HL-60 (cell line): Measurements from ENCODE around the gene SLC40A1.

Experiments
- POLR2AphosphoS5 ChIP-seq: IDR thresholded peaks from 2 replicates; pipeline ENCODE4 v1.6.1; 2012; ENCODE audit warnings: low read depth
- SPI1 ChIP-seq: IDR thresholded peaks from 2 replicates; pipeline ENCODE4 v1.6.1; 2012; ENCODE audit warnings: low read depth, mild to moderate bottlenecking, borderline replicate concordance
- TF ChIP-seq, protein P1 (sequence below): IDR thresholded peaks from one replicate; pipeline ENCODE4 v1.5.1; 2011; ENCODE audit warnings: low read length, control low read depth, inconsistent platforms; ENCODE audit not compliant: insufficient read depth

DNA sequence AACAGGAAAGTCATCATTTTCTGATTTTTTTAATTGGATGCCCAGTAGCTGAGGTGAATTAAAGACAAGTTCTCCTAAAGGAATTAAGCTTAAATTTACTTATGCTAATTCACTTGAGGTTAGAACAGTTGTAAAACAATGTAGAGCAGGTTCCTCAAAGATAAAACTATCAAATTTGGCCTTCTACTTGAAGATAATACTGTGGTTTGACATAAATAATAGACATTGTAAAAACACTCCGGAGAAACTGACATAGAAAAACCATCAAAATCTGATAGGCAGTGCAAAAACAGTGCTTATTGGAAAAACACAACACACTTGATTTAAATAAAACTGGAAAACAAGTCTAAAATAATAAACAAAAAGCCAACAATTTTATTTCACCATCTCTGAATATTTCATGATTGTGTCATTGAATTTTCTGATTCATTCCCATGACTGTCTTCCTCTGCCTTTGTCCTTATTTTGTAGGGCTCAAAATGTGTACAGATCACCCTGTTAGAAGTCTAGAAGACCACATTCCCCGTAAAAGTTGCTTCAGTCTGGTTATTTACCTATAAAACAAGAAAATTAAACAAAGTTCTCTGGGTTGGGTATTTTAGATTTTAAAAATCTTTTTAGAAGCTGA is 28.3 kb upstream of the SLC40A1 start:
- TF ChIP-seq, protein P1, sequence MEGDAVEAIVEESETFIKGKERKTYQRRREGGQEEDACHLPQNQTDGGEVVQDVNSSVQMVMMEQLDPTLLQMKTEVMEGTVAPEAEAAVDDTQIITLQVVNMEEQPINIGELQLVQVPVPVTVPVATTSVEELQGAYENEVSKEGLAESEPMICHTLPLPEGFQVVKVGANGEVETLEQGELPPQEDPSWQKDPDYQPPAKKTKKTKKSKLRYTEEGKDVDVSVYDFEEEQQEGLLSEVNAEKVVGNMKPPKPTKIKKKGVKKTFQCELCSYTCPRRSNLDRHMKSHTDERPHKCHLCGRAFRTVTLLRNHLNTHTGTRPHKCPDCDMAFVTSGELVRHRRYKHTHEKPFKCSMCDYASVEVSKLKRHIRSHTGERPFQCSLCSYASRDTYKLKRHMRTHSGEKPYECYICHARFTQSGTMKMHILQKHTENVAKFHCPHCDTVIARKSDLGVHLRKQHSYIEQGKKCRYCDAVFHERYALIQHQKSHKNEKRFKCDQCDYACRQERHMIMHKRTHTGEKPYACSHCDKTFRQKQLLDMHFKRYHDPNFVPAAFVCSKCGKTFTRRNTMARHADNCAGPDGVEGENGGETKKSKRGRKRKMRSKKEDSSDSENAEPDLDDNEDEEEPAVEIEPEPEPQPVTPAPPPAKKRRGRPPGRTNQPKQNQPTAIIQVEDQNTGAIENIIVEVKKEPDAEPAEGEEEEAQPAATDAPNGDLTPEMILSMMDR = no peak
- TF ChIP-seq SPI1 (no peak), POLR2AphosphoS5 (no peak)
